ENCODE data around the gene SHC3.

Gene SHC3

DNA sequence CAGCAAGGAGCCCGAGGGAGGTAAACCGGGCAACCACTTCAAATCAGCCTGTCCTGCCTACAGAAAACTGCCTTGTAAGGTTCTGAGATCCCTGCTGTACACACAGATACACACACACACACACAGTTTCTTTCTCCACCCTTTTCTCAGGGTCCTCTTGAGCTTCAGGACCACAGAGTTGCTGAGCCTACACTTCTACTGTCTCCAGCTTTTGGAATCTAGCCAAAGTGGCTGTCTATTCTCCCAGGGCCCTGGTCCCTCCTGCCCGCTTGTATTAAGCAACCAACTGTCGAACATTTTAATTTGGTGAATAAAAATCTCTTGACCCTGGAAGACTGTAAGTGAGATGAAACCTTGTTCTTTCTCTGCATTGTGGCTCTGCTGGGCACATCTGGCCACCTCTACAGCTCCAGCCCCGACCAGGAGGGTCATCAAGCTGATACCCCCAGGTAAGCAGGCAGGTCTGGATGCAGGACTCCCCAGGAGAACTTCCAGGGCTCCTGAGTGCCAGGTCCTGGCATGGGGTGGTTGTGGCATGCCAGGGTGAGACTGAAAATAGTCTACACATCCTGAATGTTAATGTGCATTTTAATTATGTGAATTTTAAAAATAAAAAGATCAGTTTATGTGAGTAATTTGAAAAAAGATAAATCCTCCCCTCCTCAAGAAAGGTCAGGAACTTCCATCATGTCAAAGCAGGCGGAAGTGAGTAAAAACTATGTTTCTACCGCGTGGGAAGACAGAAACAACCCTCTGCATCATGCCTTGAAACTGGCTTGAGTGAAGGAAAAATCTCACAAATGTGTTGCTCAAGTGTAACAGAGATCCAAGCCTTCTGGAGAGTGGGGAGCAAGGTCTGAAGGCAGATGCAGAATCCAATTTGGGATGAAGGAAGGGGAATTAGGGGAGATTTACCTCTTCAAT, 202.4 kb downstream of the SHC3 start:
- no peak for DNase-seq

DNA sequence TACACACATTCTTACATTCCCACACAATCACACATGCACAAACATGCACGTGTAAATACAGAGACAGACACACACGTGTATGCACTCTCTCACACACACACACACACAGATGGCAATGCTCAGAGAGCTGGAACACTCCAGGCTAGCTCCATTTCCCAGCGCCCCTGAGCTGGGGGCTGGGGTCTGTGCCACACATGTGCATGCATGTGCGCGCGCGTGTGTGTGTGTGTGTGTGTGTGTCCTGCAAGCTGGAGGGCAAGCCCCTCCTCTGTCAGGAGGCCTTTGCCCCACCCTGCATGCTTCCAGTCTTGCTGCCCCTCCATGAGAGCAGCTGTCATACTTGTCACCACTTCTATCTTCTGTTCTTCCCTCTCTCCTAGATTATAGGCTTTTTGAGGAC, 204.0 kb downstream of the SHC3 start:
- DNase-seq: no peak

DNA sequence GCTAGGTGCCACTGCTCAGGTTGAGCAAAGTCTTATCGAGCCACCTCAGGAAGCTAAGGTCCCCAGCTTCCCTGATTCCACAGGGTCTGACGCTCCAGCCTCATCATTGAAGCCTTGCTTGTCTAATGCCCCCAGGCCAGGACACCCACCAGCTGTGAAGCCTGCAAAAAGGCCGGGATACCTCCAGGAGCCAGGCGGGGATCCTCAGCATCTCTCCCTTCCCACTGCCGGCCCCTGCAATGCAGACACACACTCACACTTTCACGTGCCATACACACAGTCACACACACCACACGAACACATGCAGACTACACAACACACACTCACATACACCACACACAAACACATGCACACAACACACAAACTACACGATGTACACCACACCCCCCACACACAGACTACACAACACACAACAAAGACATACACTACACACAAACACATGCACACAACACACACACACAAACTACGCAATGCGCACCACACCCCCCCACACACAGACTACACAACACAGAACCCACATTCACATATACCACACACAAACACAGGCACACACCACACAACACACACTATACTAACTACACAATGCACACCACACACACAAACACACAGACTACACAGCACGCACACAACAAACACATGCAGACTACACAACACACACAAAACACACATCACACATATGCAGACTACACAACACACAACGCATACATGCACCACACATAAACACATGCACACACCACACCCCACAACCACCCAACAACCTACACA, 205.2 kb downstream of the SHC3 start:
- no peak for DNase-seq

DNA sequence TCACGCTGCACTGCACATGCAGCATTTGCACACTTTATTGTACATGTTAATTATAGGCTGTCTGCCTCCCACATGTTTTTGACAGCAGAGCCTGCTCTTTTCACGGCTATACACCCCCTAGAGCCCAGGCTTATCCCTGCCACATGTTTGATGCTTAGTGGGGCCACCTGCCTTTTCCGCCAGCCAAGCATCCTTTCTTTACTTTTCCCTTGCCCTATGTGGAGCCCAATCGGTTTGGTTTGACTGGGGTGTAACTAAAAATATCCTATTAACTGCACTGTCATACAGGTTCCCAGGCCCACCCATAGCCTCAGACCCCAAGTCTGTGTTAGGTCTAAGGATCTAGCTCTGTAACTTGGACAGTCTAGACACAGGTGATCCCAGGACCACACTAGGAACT, 206.2 kb downstream of the SHC3 start:
- no peak for DNase-seq

DNA sequence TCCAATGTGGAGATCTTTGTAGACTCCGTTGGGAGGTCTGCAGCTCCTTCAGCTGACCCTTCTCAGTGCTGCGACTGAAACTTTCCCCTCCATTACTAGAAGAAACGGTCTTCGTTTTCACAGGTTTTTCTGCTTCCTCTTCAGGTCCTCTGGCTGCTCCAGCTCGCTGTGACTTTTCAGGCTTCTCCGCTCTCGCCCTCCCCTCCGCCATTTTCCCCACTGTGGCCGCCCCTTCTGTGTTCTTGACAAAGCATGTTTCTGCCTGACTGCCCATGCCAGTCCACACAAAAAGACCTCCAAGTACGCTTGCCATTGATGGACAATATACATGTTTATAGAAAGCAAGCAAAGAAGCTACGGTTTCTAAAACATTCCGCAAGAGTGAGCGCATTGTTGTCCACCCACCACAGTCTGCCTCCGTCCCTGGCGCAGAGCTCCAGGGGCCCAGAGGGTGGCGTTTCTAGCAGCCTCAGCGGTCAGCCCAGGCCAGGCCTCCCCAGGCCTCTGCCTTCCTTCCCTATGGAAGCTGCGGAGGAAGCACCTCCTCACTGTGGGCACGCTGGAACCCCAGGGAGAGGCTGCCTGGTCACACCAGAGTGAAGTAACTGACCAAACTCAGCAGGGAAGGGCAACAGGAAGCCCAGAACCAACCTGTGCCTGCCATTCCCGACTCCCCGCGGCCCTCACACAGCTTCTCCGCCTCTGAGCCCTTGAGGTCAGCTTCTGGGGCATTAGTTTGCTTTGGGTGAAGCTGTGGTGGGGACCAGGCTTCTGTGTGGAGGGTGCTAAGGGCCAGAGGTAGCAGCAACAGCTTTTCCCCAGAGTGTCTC, 207.3 kb downstream of the SHC3 start:
- no peak for DNase-seq

DNA sequence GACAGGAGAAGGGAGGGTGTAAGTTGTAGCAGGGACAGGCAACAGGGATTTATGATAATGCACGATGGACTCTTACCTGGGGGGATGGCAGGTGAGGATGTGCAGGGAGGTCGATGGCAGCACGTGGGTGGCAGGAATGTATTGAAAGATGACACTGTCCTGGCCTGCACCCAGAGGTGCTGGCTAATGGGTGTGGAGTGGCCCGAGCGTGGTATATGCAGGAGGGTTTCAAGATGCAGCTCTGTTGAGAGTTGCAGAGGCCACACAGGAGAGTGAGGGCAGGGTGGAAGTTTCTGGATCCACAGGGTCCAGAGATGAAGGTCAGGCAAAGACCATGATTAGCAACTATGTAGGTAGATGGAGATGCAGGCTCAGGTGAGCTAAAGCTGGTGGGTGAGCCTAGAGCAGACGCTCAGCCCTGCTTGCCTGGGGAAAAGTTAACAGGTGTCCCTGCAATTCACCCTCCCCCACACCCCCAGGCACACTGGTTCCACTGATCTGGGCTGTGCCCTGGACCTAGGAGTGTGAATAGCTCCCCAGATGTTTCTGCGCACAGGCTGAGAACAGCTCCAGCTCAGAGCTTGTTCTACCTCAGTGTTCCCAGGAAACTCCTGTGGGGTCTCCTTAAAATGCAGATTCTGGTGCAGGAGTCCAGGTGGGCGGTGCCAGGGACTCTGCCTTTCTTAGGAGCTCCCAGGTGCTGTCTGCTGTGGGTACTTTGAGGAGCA, 208.8 kb downstream of the SHC3 start:
- DNase-seq: no peak

DNA sequence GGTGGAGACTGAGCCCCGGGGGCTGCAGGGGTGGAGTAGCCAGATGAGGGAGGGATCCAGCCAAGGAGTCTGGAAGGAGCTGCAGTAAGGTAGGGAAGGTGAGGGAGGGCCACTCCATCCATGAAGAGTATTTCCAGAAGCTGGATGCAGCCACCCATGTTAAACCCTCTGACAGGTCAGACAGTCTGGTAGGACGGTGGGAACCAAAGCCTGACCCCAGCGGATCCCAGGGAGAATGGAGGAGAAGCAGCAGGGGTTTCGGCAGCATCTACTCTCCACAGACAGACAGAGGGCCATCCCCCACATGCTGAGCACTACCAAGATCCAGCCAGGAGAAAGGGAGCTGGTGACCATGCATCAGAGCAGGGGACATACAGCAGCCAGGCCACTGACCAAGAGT, 209.8 kb downstream of the SHC3 start:
- DNase-seq: no peak

DNA sequence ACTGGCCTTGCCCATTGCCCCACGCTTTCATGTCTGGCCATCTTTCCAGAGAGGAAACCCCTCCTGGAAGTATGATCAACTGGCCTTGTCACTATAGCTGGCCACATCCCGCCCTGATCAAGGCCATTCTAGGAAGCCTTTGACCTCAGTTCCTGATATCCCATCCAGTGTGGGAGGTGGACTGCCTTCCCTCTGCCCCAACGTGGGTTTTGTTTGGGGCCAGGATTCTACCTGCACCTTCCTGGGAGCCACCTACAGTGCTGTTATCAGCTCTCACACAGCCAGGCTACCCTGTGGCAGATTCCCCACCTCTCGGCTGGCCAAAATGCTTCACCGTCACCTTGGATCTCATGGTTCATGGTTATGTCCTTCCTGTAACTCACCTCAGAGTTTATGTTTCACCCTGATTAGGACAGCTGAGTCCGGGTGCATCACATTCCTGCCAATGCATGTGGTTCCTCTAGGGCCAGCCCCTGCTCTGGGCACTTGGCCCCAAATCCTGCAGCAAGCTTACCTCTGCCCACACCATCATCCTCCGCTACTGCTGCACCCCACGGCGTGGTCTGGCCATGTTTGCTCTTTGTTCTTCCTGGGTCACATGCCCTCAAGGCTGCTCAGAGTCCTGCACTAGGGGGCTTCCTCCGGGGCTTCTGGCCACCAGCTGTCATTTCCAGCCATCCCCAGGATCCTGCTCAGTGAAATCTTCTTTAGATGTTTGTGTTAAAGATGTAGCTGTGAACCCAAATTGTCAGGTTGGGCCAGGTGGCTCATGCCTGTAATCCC, 211.5 kb downstream of the SHC3 start:
- DNase-seq: no peak

DNA sequence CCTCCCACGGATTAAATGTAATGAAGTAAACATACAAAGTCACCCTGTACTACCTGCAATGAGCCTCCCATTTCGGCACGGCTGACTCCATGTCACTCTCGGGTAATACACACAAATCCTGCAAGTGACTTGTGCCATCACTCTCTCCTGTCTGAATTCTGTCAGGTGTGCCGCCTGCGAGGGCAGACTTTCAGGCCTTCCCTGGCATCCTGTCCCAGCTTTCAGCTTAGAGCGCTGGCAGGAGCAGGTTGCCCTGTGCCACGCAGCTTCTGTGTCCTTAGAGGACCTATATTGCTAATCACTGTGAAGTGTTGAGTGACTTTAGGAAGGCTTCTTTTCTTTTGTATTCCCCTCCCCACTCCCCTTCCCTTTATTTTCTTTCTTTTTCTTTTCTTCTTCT, 213.1 kb downstream of the SHC3 start:
- no peak for DNase-seq

DNA sequence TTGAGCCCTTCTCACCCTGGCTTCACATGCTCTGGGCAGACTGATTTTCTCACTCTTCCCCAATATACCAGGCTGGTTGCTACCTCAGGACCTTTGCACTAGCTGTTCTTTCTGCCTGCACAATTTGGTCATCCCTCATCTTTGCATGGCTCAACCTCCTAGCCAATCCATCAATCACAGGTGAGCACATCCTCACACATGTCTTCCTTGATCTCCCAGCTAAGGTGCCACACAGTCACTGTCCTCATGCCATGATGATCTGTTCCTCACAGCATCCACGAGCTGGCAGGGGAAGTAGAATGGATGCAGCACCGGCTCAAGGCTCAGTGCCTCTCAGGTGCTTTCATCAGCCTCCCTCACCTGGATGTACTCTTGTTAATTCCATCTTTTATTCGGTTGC, 218.0 kb downstream of the SHC3 start:
- no peak for DNase-seq

DNA sequence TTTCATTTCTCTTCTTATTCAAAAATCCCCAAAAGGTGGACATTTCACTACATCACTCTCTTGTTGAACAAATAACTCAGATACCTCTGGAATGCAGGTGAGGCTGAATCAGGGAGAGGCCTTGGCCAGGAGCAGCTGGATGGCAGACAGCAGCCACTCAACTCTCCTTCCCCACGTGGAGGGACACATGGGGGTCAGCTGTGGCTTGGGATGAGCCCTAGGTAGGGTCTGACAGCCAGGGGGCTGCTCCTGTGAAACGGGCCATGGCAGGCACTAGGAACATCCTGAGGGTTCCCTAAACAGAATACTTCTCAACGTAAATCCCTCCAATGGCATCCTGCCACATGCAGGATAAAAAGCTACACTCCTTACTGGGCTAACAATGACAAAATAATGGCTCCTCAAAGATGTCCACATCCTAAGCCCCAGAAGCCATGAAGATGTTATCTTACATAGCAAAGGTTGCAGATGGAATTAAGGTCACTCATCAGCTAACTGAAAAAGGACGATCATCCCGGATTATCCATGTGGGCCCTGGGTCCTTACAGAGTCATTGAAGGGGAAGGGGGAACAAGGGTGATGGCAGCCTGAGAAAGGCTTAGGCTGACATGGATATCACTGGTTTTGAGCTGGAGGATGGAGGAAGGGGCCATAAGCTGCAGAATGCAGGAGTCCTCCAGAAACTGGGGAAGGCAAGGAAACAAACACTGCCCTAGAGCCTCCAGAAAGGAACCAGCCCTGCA, 218.7 kb downstream of the SHC3 start:
- no peak for DNase-seq

DNA sequence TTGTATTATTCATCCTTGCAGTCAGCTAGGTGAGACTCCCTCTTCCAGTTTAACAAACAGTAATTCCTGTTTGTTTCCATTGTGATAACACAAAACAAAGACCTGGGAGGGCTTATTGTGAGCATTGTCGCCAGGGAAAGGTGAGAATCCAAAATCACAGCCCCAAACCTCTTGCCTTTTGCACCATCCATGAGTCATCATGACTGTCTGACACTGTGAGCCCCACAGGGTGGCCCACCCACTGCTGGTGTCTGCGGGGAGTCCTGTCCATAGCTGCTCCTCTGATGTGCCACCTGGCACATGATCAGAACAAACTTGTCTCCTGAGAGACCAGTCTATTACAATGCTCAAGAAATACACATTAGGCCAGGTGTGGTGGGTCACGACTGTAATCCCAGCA, 221.1 kb downstream of the SHC3 start:
- DNase-seq: no peak
